ENCODE results near the gene PAX8.

DNA sequence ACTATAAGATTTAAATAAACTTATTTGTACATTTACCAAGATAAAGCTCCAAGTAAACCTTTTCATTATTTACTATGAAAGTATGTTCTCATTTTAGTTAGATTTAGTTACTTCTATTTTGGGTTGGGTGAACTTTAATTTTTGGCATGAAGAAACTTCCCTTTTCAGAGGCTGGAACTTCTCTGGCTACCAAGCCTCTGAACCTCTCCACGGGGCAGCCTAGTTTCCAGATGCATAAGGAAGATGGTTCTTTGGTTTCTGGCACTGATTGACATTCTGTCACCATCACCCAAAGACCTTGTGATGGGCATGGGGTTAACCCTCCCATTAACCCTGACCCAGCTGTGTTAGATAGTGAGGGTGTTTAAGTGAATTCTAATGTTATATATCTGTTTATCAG is 87.8 kb downstream of the PAX8 start:
- TF ChIP-seq, protein P1, sequence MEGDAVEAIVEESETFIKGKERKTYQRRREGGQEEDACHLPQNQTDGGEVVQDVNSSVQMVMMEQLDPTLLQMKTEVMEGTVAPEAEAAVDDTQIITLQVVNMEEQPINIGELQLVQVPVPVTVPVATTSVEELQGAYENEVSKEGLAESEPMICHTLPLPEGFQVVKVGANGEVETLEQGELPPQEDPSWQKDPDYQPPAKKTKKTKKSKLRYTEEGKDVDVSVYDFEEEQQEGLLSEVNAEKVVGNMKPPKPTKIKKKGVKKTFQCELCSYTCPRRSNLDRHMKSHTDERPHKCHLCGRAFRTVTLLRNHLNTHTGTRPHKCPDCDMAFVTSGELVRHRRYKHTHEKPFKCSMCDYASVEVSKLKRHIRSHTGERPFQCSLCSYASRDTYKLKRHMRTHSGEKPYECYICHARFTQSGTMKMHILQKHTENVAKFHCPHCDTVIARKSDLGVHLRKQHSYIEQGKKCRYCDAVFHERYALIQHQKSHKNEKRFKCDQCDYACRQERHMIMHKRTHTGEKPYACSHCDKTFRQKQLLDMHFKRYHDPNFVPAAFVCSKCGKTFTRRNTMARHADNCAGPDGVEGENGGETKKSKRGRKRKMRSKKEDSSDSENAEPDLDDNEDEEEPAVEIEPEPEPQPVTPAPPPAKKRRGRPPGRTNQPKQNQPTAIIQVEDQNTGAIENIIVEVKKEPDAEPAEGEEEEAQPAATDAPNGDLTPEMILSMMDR (conservative IDR thresholded peaks at IDR 0.05): no peak
- TF ChIP-seq ZFX (IDR thresholded peaks at IDR 0.05): no peak
